Retinal pigment epithelial cell (primary cell): ENCODE data around the gene ENPEP.
A peak's percentile ranks its signal among the peaks of the same experiment; 100 is the strongest.

Experiments
- DNase-seq: peaks from one replicate; pipeline ENCODE4 v3.0.0-alpha.2; 2010; ENCODE audit warnings: low read depth
- H3K4me3 ChIP-seq: 2 replicates; pipeline ENCODE4 v1.5.1; 2011; ENCODE audit warnings: mild to moderate bottlenecking, low read length, control low read depth, moderate library complexity
- CTCF ChIP-seq: conservative IDR thresholded peaks from 2 replicates; pipeline ENCODE4 v1.5.1; 2011; ENCODE audit warnings: low read depth, low read length, control low read depth, inconsistent platforms

Gene ENPEP

GRCh38 chr4:110518889-110519490, 43.0 kb downstream of the ENPEP start:
- DNase-seq = no peak
- no peak overlapping the region for H3K4me3 ChIP-seq
- peak; percentile 86 for TF ChIP-seq CTCF

- DNase-seq = no peak
- no peak for TF ChIP-seq CTCF
- no peak overlapping the region for H3K4me3 ChIP-seq
Observed at GRCh38 chr4:110520886-110521285, 44.9 kb downstream of the ENPEP start.

GRCh38 chr4:110526589-110526988, 50.6 kb downstream of the ENPEP start:
- no peak for DNase-seq
- no peak overlapping the region for H3K4me3 ChIP-seq
- TF ChIP-seq CTCF = no peak

- H3K4me3 ChIP-seq = no peak overlapping the region
- DNase-seq = no peak
Observed at GRCh38 chr4:110527156-110527555, 51.2 kb downstream of the ENPEP start.

GRCh38 chr4:110532901-110533589, 57.1 kb downstream of the ENPEP start:
- no peak for TF ChIP-seq CTCF
- DNase-seq = no peak
- H3K4me3 ChIP-seq = no peak overlapping the region

More at GRCh38 chr4:110527156-110527555, 51.2 kb downstream of the ENPEP start:
- no peak for TF ChIP-seq CTCF

- no peak for DNase-seq
- no peak for TF ChIP-seq CTCF
- no peak overlapping the region for H3K4me3 ChIP-seq
Observed at GRCh38 chr4:110533590-110533910, 57.6 kb downstream of the ENPEP start.

GRCh38 chr4:110533940-110534339, 58.0 kb downstream of the ENPEP start:
- DNase-seq = peak; percentile 75
- no peak overlapping the region for H3K4me3 ChIP-seq
- TF ChIP-seq CTCF = no peak
